PC-3 (cell line): ENCODE data around the gene FKBP15. TPM values are rescaled to one million over a fixed set of nuclear protein-coding genes. Genes with fewer than 3 reads are reported as not detected.

Experiments used
- ATAC-seq: fragments of 200-7000 bp; cut with Tn5 transposase; 2 replicates; pipeline ENCODE4 v1.9.1; 2020; ENCODE audit warnings: mild to moderate bottlenecking, moderate library complexity
- BruUV-seq: library from RNA; stranded (reverse); fragments of 400-500 nt; replicated peaks from 2 replicates; lab custom pipeline; 2021; lab: Mats Ljungman, UMichigan
- CTCF ChIA-PET: fragments of 300-600 bp; sonication (Branson Sonifier 250); formaldehyde crosslinking; loops from one replicate; lab custom pipeline; 2022; ENCODE audit warnings: antibody characterized with exemption; lab: Charles Lee
- POLR2A ChIA-PET: fragments of 300-600 bp; sonication (Branson Sonifier 250); formaldehyde crosslinking; loops from one replicate; lab custom pipeline; 2022; ENCODE audit warnings: antibody characterized with exemption; ENCODE audit not compliant: unreplicated experiment; lab: Charles Lee
- DNase-seq: peaks from one replicate; pipeline ENCODE4 v3.0.0-alpha.2; 2015
- H2AFZ ChIP-seq: fragments of 300-600 bp; sonication (generic); 2 replicates; pipeline ENCODE4 v1.6.0; 2016; ENCODE audit warnings: antibody characterized with exemption, low read length
- H3F3A ChIP-seq: fragments of 300-600 bp; sonication (generic); one replicate; pipeline ENCODE4 v1.6.0; 2017; ENCODE audit warnings: antibody characterized with exemption, low read length, control low read depth, mild to moderate bottlenecking; ENCODE audit not compliant: unreplicated experiment
- H3K27ac ChIP-seq: fragments of 300-600 bp; sonication (generic); 2 replicates; pipeline ENCODE4 v1.5.1; 2016; ENCODE audit warnings: mild to moderate bottlenecking, low read length
- H3K27me3 ChIP-seq: fragments of 300-600 bp; sonication (generic); 2 replicates; pipeline ENCODE4 v1.6.1; 2016; ENCODE audit warnings: low read length, mixed read lengths
- H3K36me3 ChIP-seq: fragments of 300-600 bp; sonication (generic); 2 replicates; pipeline ENCODE4 v1.6.1; 2016; ENCODE audit warnings: low read depth, mixed run types, low read length, mixed read lengths
- H3K4me1 ChIP-seq: fragments of 300-600 bp; sonication (generic); 2 replicates; pipeline ENCODE4 v1.5.1; 2016; ENCODE audit warnings: low read length; ENCODE audit not compliant: insufficient read depth
- H3K4me2 ChIP-seq: fragments of 300-600 bp; sonication (generic); 2 replicates; pipeline ENCODE4 v1.6.0; 2016; ENCODE audit warnings: low read length
- H3K4me3 ChIP-seq: fragments of 300-600 bp; sonication (generic); 2 replicates; pipeline ENCODE4 v1.5.1; 2016; ENCODE audit warnings: mild to moderate bottlenecking, low read length, mixed read lengths
- H3K79me2 ChIP-seq: fragments of 300-600 bp; sonication (generic); 2 replicates; pipeline ENCODE4 v1.6.1; 2017; ENCODE audit warnings: low read length, mixed read lengths
- H3K9ac ChIP-seq: fragments of 300-600 bp; sonication (generic); 2 replicates; pipeline ENCODE4 v1.6.0; 2016; ENCODE audit warnings: mild to moderate bottlenecking, low read length
- H3K9me2 ChIP-seq: fragments of 300-600 bp; sonication (generic); replicated peaks from 2 replicates; pipeline ENCODE4 v1.6.1; 2016; ENCODE audit warnings: mixed run types, low read length, mixed read lengths
- H3K9me3 ChIP-seq: fragments of 300-600 bp; sonication (generic); 2 replicates; pipeline ENCODE4 v1.6.1; 2016; ENCODE audit warnings: low read length, mixed read lengths
- H4K20me1 ChIP-seq: fragments of 300-600 bp; sonication (generic); 2 replicates; pipeline ENCODE4 v1.6.1; 2016; ENCODE audit warnings: low read length, mixed read lengths
- CTCF ChIP-seq: fragments of 300-600 bp; sonication (generic); conservative IDR thresholded peaks from 2 replicates; pipeline ENCODE4 v1.5.1; 2017; ENCODE audit warnings: antibody characterized with exemption, low read depth, mild to moderate bottlenecking, low read length
- EZH2 ChIP-seq: fragments of 300-600 bp; sonication (generic); IDR thresholded peaks from one replicate; pipeline ENCODE4 v1.6.1; 2017; ENCODE audit warnings: antibody characterized with exemption, mild to moderate bottlenecking, low read length; ENCODE audit not compliant: unreplicated experiment
- EZH2phosphoT487 ChIP-seq: fragments of 300-600 bp; sonication (generic); IDR thresholded peaks from 2 replicates; pipeline ENCODE4 v1.6.1; 2018; ENCODE audit warnings: mild to moderate bottlenecking, antibody characterized with exemption, low read length, borderline replicate concordance
- intact Hi-C: fragments of 100-400 bp; cut with micrococcal nuclease; formaldehyde crosslinking; loops from 2 replicates; pipeline ENCODE4 v1.9.0; 2023
- total RNA-seq: library from RNA; depleted of rRNA; stranded (reverse); fragments of >200 nt; gene quantifications from 2 replicates; pipeline ENCODE4 v1.2.3, GENCODE V29; 2014

The FKBP15 gene
- total RNA-seq, 1 experiment from 2014 or later: 15.0 TPM

- H3K4me2 ChIP-seq: no peak overlapping the region
- no peaks in the 10 kb centered on the region for H3K4me1 ChIP-seq
- no peak overlapping the region for H3K9ac ChIP-seq
- ChIA-PET CTCF (interaction anchor here (0.6 kb wide), 1 partner anchor 209 kb away, joined by 3 read pairs; no protein-coding TSS in a partner anchor), POLR2A (no interaction called here)
- no peaks in the 10 kb centered on the region for H3K9me3 ChIP-seq
- no peak overlapping the region for H3K27ac ChIP-seq
- H3F3A ChIP-seq: no peaks in the 10 kb centered on the region
- ATAC-seq: no peak
- H3K9me2 ChIP-seq: no peaks in the 10 kb centered on the region
- H3K27me3 ChIP-seq: peaks cover 7% of the 10 kb centered on the region; the same call in 1 of the 2 replicates
- TF ChIP-seq EZH2: no peak
- no peak for TF ChIP-seq CTCF
- TF ChIP-seq EZH2phosphoT487: no peak
- BruUV-seq: no TSS peak
- H3K79me2 ChIP-seq: no peaks in the 10 kb centered on the region
- no peaks in the 10 kb centered on the region for H4K20me1 ChIP-seq
- H3K4me3 ChIP-seq: no peak overlapping the region
- intact Hi-C loops: no loop called here
- DNase-seq: no peak
- H2AFZ ChIP-seq: no peak overlapping the region
- H3K36me3 ChIP-seq: no peaks in the 10 kb centered on the region
Measured at GRCh38 chr9:113139953-113140352, 81.1 kb downstream of the FKBP15 start.

- H3K4me2 ChIP-seq: no peak overlapping the region
- H4K20me1 ChIP-seq: no peaks in the 10 kb centered on the region
- H3K9me3 ChIP-seq: no peaks in the 10 kb centered on the region
- no peaks in the 10 kb centered on the region for H3F3A ChIP-seq
- no peak overlapping the region for H3K9ac ChIP-seq
- no peaks in the 10 kb centered on the region for H3K36me3 ChIP-seq
- no TSS peak for BruUV-seq
- H3K9me2 ChIP-seq: no peaks in the 10 kb centered on the region
- no peaks in the 10 kb centered on the region for H3K4me1 ChIP-seq
- H3K4me3 ChIP-seq: no peak overlapping the region
- ChIA-PET POLR2A (no interaction called here), CTCF (interaction anchor here (0.6 kb wide), 1 partner anchor 208 kb away, joined by 3 read pairs; no protein-coding TSS in a partner anchor)
- H3K79me2 ChIP-seq: no peaks in the 10 kb centered on the region
- H2AFZ ChIP-seq: no peak overlapping the region
- no peak for TF ChIP-seq CTCF
- TF ChIP-seq EZH2phosphoT487: no peak
- TF ChIP-seq EZH2: no peak
- no peak for DNase-seq
- no peak overlapping the region for H3K27ac ChIP-seq
- intact Hi-C loops: no loop called here
- no peak for ATAC-seq
- 0 out of 2 replicates have a peak, but pooled peaks cover 3% of the 10 kb centered on the region for H3K27me3 ChIP-seq
Measured at GRCh38 chr9:113139225-113139829, 81.8 kb downstream of the FKBP15 start.

GRCh38 chr9:113138760-113139159 is 82.3 kb downstream of the FKBP15 start:
- no peaks in the 10 kb centered on the region for H3K9me2 ChIP-seq
- POLR2A ChIA-PET: no interaction called here
- no peak overlapping the region for H3K4me2 ChIP-seq
- CTCF ChIA-PET: no interaction called here
- TF ChIP-seq CTCF: no peak
- no peak for TF ChIP-seq EZH2
- no peak for TF ChIP-seq EZH2phosphoT487
- BruUV-seq: no TSS peak
- no peaks in the 10 kb centered on the region for H3K79me2 ChIP-seq
- intact Hi-C loops: no loop called here
- no peak overlapping the region for H3K9ac ChIP-seq
- H3K36me3 ChIP-seq: no peaks in the 10 kb centered on the region
- no peaks in the 10 kb centered on the region for H3F3A ChIP-seq
- no peaks in the 10 kb centered on the region for H3K9me3 ChIP-seq
- no peaks in the 10 kb centered on the region for H3K4me1 ChIP-seq
- no peak overlapping the region for H3K27ac ChIP-seq
- no peak overlapping the region for H2AFZ ChIP-seq
- H3K4me3 ChIP-seq: no peak overlapping the region
- DNase-seq (no peak), ATAC-seq (no peak)
- H4K20me1 ChIP-seq: no peaks in the 10 kb centered on the region
- H3K27me3 ChIP-seq: 0 out of 2 replicates have a peak, but pooled peaks cover 3% of the 10 kb centered on the region
